ENCODE results near the gene MAMDC4.
"Not testable (repeated sequence)": the region's sequence is repeated elsewhere in the genome, so short reads cannot be mapped to it uniquely, and the experiment has no call there.

DNA sequence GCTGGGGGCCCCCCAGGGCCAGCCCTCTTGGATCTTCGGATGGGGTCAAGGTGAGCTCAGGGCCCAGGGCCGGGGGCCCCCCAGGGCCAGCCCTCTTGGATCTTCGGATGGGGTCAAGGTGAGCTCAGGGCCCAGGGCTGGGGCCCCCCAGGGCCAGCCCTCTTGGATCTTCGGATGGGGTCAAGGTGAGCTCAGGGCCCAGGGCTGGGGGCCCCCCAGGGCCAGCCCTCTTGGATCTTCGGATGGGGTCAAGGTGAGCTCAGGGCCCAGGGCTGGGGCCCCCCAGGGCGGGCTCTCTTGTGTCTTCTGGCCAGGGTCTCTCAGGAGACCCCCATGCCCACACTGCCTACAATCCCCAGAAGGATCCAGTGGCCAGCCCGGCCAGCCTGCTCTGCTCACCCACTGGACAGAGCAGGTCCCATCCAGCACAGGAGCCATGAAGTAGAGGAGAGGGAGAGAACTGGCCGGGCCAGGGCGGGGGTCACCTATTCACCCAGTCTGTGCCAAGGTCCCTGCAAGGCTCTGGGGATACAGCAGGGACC, 49.1 kb upstream of the MAMDC4 start:
- not testable (repeated sequence) for TF ChIP-seq CTCF (optimal IDR thresholded peaks at IDR 0.05 in 1 of 3, IDR thresholded peaks at IDR 0.05 in 1 of 3, conservative IDR thresholded peaks at IDR 0.05 in 1 of 3; ENCODE audit: extremely low read depth in 1 of 3, insufficient read depth in 2 of 3, low read length in 3 of 3); EZH2 (IDR thresholded peaks at IDR 0.05; ENCODE audit: low read length)

Data from keratinocyte (primary cell).